SK-N-SH treated with all-trans-retinoic acid at 6 μM for 48 hours (cell line): ENCODE results near the gene LTBP2.

Experiments used
- BACH2 ChIP-seq: fragments of 250-450 bp; sonication (Bioruptor Pico); IDR thresholded peaks from 2 replicates; pipeline ENCODE4 v1.9.0; 2021; ENCODE audit warnings: mild to moderate bottlenecking, borderline replicate concordance
- ESRRG ChIP-seq: fragments of 250-450 bp; sonication (Bioruptor Pico); IDR thresholded peaks from 2 replicates; pipeline ENCODE4 v1.6.1; 2021; ENCODE audit warnings: mild to moderate bottlenecking
- GLIS3 ChIP-seq: fragments of 250-450 bp; sonication (Bioruptor Pico); IDR thresholded peaks from 2 replicates; pipeline ENCODE4 v1.5.0; 2020; ENCODE audit warnings: mild to moderate bottlenecking, moderate library complexity
- RARB ChIP-seq: fragments of 250-450 bp; sonication (Bioruptor Pico); IDR thresholded peaks from 2 replicates; pipeline ENCODE4 v1.8.0; 2021; ENCODE audit warnings: mild to moderate bottlenecking, moderate library complexity
- SNAI2 ChIP-seq: fragments of 250-450 bp; sonication (Bioruptor Pico); IDR thresholded peaks from 2 replicates; pipeline ENCODE4 v1.5.0; 2020; ENCODE audit warnings: mild to moderate bottlenecking, moderate library complexity
- TOX ChIP-seq: fragments of 250-450 bp; sonication (Bioruptor Pico); IDR thresholded peaks from 2 replicates; pipeline ENCODE4 v1.8.0; 2021; ENCODE audit warnings: mild to moderate bottlenecking, moderate library complexity, borderline replicate concordance
- ZC3H10 ChIP-seq: fragments of 250-450 bp; sonication (Bioruptor Pico); IDR thresholded peaks from 2 replicates; pipeline ENCODE4 v1.5.1; 2021; ENCODE audit warnings: mild to moderate bottlenecking, moderate library complexity
- ZFP3 ChIP-seq: fragments of 250-450 bp; sonication (Bioruptor Pico); IDR thresholded peaks from 2 replicates; pipeline ENCODE4 v1.5.0; 2020; ENCODE audit warnings: mild to moderate bottlenecking, moderate library complexity
- ZFP30 ChIP-seq: fragments of 450-650 bp; formaldehyde crosslinking; IDR thresholded peaks from 2 replicates; pipeline ENCODE4 v1.5.0; 2022; ENCODE audit warnings: mild to moderate bottlenecking, moderate library complexity
- ZNF70 ChIP-seq: fragments of 450-650 bp; formaldehyde crosslinking; IDR thresholded peaks from 2 replicates; pipeline ENCODE4 v1.5.0; 2020; ENCODE audit warnings: mild to moderate bottlenecking, moderate library complexity
- ZNF8 ChIP-seq: fragments of 450-650 bp; formaldehyde crosslinking; IDR thresholded peaks from 2 replicates; pipeline ENCODE4 v1.5.0; 2020; ENCODE audit warnings: mild to moderate bottlenecking, moderate library complexity
- TF ChIP-seq, protein P1 (sequence below): fragments of 250-450 bp; sonication (Bioruptor Pico); IDR thresholded peaks from 2 replicates; pipeline ENCODE4 v1.8.0; 2020; ENCODE audit warnings: mild to moderate bottlenecking, moderate library complexity, borderline replicate concordance
- TF ChIP-seq, protein P2 (sequence below): fragments of 250-450 bp; sonication (Bioruptor Pico); IDR thresholded peaks from 2 replicates; pipeline ENCODE4 v1.5.0; 2020; ENCODE audit warnings: mild to moderate bottlenecking, moderate library complexity

DNA sequence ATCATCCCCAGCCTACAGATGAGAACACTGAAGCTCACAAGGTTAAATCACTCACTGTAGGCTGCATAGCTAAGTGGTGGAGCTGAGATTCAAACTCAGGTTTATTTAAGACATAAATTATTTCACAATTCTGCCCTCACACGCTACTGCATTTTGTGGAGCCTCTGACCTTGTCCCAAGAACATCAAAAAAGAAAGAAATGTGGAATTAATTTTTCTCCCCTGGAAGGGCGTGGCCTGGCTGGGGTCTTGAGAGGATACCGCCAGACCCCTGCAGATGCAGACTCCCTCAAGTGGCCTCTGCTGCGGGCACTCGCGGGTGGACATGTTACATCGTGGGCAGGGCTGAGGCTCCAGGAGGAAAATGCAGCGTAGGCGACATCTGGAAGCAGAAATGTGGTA, 40.6 kb downstream of the LTBP2 start:
- TF ChIP-seq GLIS3 (CRISPR knock-in tag) (no peak), ZNF8 (CRISPR knock-in tag) (no peak), BACH2 (CRISPR knock-in tag) (no peak), ZFP30 (CRISPR knock-in tag) (no peak), ZFP3 (CRISPR knock-in tag) (no peak), ZNF70 (CRISPR knock-in tag) (no peak), SNAI2 (no peak), ZC3H10 (CRISPR knock-in tag) (no peak), RARB (CRISPR knock-in tag) (no peak), TOX (CRISPR knock-in tag) (no peak), ESRRG (CRISPR knock-in tag) (no peak)
- TF ChIP-seq, protein P1, sequence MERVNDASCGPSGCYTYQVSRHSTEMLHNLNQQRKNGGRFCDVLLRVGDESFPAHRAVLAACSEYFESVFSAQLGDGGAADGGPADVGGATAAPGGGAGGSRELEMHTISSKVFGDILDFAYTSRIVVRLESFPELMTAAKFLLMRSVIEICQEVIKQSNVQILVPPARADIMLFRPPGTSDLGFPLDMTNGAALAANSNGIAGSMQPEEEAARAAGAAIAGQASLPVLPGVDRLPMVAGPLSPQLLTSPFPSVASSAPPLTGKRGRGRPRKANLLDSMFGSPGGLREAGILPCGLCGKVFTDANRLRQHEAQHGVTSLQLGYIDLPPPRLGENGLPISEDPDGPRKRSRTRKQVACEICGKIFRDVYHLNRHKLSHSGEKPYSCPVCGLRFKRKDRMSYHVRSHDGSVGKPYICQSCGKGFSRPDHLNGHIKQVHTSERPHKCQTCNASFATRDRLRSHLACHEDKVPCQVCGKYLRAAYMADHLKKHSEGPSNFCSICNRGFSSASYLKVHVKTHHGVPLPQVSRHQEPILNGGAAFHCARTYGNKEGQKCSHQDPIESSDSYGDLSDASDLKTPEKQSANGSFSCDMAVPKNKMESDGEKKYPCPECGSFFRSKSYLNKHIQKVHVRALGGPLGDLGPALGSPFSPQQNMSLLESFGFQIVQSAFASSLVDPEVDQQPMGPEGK (CRISPR knock-in tag), result no peak
- TF ChIP-seq, protein P2, sequence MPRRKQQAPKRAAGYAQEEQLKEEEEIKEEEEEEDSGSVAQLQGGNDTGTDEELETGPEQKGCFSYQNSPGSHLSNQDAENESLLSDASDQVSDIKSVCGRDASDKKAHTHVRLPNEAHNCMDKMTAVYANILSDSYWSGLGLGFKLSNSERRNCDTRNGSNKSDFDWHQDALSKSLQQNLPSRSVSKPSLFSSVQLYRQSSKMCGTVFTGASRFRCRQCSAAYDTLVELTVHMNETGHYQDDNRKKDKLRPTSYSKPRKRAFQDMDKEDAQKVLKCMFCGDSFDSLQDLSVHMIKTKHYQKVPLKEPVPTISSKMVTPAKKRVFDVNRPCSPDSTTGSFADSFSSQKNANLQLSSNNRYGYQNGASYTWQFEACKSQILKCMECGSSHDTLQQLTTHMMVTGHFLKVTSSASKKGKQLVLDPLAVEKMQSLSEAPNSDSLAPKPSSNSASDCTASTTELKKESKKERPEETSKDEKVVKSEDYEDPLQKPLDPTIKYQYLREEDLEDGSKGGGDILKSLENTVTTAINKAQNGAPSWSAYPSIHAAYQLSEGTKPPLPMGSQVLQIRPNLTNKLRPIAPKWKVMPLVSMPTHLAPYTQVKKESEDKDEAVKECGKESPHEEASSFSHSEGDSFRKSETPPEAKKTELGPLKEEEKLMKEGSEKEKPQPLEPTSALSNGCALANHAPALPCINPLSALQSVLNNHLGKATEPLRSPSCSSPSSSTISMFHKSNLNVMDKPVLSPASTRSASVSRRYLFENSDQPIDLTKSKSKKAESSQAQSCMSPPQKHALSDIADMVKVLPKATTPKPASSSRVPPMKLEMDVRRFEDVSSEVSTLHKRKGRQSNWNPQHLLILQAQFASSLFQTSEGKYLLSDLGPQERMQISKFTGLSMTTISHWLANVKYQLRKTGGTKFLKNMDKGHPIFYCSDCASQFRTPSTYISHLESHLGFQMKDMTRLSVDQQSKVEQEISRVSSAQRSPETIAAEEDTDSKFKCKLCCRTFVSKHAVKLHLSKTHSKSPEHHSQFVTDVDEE (CRISPR knock-in tag), result no peak
